ENCODE results near the gene SSR2. TPM values are rescaled to one million over a fixed set of nuclear protein-coding genes. Genes with fewer than 3 reads are reported as not detected.
"Not testable (repeated sequence)": the region's sequence is repeated elsewhere in the genome, so short reads cannot be mapped to it uniquely, and the experiment has no call there.

Gene SSR2
- total RNA-seq, 1 donor from 2014 or later = 564 TPM

GRCh38 chr1:156042828-156043227 is 22.1 kb upstream of the SSR2 start:
- Histone ChIP-seq H3K27me3 (ENCODE audit: control insufficient read depth, insufficient read depth, low read length) (no peaks in the 10 kb centered on the region), H3K4me3 (ENCODE audit: low read depth, low read length) (no peak overlapping the region), H3K36me3 (ENCODE audit: control insufficient read depth, insufficient read depth, low read length) (peaks cover 12% of the 10 kb centered on the region)
- DNase-seq (ENCODE audit: low read depth) (no peak), FAIRE-seq (no peak)
- TF ChIP-seq, protein P1, sequence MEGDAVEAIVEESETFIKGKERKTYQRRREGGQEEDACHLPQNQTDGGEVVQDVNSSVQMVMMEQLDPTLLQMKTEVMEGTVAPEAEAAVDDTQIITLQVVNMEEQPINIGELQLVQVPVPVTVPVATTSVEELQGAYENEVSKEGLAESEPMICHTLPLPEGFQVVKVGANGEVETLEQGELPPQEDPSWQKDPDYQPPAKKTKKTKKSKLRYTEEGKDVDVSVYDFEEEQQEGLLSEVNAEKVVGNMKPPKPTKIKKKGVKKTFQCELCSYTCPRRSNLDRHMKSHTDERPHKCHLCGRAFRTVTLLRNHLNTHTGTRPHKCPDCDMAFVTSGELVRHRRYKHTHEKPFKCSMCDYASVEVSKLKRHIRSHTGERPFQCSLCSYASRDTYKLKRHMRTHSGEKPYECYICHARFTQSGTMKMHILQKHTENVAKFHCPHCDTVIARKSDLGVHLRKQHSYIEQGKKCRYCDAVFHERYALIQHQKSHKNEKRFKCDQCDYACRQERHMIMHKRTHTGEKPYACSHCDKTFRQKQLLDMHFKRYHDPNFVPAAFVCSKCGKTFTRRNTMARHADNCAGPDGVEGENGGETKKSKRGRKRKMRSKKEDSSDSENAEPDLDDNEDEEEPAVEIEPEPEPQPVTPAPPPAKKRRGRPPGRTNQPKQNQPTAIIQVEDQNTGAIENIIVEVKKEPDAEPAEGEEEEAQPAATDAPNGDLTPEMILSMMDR (IDR thresholded peaks at IDR 0.05; ENCODE audit: insufficient read depth, low read length, severe bottlenecking) = no peak

DNA sequence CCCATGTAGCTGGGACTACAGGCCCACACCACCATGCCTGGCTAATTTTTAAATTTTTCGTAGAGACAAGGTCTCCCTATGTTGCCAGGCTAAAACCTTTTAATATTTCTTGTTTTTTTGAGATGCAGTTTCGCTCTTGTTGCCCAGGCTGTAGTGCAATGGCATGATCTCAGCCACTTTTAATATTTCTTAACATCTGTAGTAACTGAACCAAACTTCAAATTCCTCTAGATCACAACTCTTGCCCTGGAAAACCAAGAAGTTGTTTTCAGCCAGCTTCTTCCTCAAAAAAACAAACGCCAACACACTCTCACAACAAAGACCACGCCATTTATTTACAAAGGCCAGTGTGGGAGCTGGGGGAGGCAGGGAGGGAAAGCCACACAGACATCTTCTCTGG is 14.2 kb upstream of the SSR2 start:
- not testable (repeated sequence) for FAIRE-seq; H3K36me3 ChIP-seq (ENCODE audit: control insufficient read depth, insufficient read depth, low read length)

DNA sequence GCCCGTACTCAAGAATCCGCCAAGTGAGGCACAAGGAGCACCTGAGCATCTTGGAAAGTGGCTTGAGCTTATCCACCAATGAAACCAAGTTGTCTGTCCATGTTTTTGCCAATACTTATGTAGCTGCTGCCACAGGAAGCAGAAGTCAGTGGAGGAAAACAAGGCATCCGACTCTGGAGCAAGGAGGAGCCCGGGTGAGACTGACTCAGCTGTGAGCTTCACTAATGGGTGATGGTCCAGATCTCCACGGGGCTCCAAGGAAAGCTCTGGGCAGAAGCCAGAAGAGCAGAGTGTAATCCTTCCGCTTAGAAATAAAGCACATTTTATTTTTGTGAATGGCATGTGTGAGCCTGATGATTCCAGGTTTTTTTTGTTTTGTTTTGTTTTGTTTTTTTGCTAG is 12.3 kb upstream of the SSR2 start:
- DNase-seq (ENCODE audit: low read depth) (no peak), FAIRE-seq (no peak)
- TF ChIP-seq, protein P1 (IDR thresholded peaks at IDR 0.05; ENCODE audit: insufficient read depth, low read length, severe bottlenecking) = no peak
- Histone ChIP-seq H3K27me3 (ENCODE audit: control insufficient read depth, insufficient read depth, low read length) (no peaks in the 10 kb centered on the region), H3K4me3 (ENCODE audit: low read depth, low read length) (no peak overlapping the region), H3K36me3 (ENCODE audit: control insufficient read depth, insufficient read depth, low read length) (peaks cover 2% of the 10 kb centered on the region)

More for the DNA sequence above, 14.2 kb upstream of the SSR2 start:
- DNase-seq (ENCODE audit: low read depth); H3K27me3 ChIP-seq (ENCODE audit: control insufficient read depth, insufficient read depth, low read length); H3K4me3 ChIP-seq (ENCODE audit: low read depth, low read length): not testable (repeated sequence)

- TF ChIP-seq, protein P1 (IDR thresholded peaks at IDR 0.05; ENCODE audit: insufficient read depth, low read length, severe bottlenecking) = no peak
- DNase-seq (ENCODE audit: low read depth) (no peak), FAIRE-seq (no peak)
- Histone ChIP-seq H3K36me3 (ENCODE audit: control insufficient read depth, insufficient read depth, low read length) (no peaks in the 10 kb centered on the region), H3K27me3 (ENCODE audit: control insufficient read depth, insufficient read depth, low read length) (no peaks in the 10 kb centered on the region), H3K4me3 (ENCODE audit: low read depth, low read length) (no peak overlapping the region)
Measured at GRCh38 chr1:156026588-156026987, 5.8 kb upstream of the SSR2 start.

GRCh38 chr1:156025876-156026275 is 5.1 kb upstream of the SSR2 start:
- Histone ChIP-seq H3K4me3 (ENCODE audit: low read depth, low read length) (no peak overlapping the region), H3K36me3 (ENCODE audit: control insufficient read depth, insufficient read depth, low read length) (no peaks in the 10 kb centered on the region), H3K27me3 (ENCODE audit: control insufficient read depth, insufficient read depth, low read length) (no peaks in the 10 kb centered on the region)
- no peak for FAIRE-seq
- peak; percentile 30 for DNase-seq (ENCODE audit: low read depth)
- TF ChIP-seq, protein P1 (IDR thresholded peaks at IDR 0.05; ENCODE audit: insufficient read depth, low read length, severe bottlenecking) = peak; percentile 78

GRCh38 chr1:156024801-156025200 is 4.0 kb upstream of the SSR2 start:
- Histone ChIP-seq H3K27me3 (ENCODE audit: control insufficient read depth, insufficient read depth, low read length) (no peaks in the 10 kb centered on the region), H3K4me3 (ENCODE audit: low read depth, low read length) (no peak overlapping the region), H3K36me3 (ENCODE audit: control insufficient read depth, insufficient read depth, low read length) (no peaks in the 10 kb centered on the region)
- DNase-seq (ENCODE audit: low read depth) = no peak
- FAIRE-seq = no peak
- TF ChIP-seq, protein P1 (IDR thresholded peaks at IDR 0.05; ENCODE audit: insufficient read depth, low read length, severe bottlenecking) = no peak
